Measurements from ENCODE around the gene KCNMB4.
"Not testable (repeated sequence)": the region's sequence is repeated elsewhere in the genome, so short reads cannot be mapped to it uniquely, and the experiment has no call there.

The KCNMB4 gene

GRCh38 chr12:70372881-70373280 lies 6.8 kb downstream of the KCNMB4 start:
- DNase-seq (ENCODE audit: low read depth in 2 of 2), result no peak

- DNase-seq (ENCODE audit: low read depth in 2 of 2), result no peak
Measured at GRCh38 chr12:70379846-70380245, 13.8 kb downstream of the KCNMB4 start.

DNA sequence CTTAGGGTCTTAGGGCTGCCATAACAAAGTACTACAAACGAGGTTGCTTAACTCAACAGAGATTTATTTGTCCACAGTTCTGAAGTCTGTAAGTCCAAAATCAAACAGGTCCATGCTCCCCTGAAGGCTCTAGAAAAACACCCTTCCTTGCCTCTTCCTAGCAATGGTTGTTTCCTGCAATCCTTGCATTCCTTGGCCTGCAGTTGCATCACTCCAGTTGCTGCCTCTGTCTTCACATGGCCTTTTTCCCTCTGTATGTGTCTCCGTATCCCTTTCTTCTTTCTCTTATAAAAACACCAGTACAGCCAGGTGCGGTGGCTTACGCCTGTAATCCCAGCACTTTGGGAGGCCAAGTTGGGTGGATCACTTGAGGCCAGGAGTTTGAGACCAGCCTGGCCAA lies 17.4 kb downstream of the KCNMB4 start:
- no peak for DNase-seq (ENCODE audit: low read depth in 2 of 2)

- DNase-seq (ENCODE audit: low read depth in 2 of 2), result no peak
Measured at GRCh38 chr12:70383886-70384285, 17.8 kb downstream of the KCNMB4 start.

DNA sequence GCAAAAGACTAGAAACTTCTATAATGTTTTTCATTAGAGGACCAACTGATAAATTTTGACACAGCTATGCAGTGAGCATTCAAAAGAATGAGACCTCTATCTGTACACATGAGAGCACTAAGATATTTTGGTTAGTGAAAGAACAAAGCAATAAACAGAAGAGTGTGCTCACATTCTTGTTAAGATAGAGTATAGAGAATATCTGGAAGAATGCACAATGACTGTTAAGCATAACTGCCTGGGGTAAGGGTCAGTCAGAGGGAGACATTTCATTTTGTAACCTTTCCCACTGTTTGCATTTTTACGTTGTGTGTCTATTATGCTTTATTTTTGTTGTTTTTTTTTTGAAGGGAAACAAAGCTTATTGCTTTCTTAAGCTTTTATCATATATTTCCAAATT lies 20.7 kb downstream of the KCNMB4 start:
- no peak for DNase-seq (ENCODE audit: low read depth in 2 of 2)

- DNase-seq (ENCODE audit: low read depth in 2 of 2), result no peak
Measured at GRCh38 chr12:70389678-70390077, 23.6 kb downstream of the KCNMB4 start.

- not testable (repeated sequence) for DNase-seq (ENCODE audit: low read depth in 2 of 2)
Measured at GRCh38 chr12:70392631-70393030, 26.5 kb downstream of the KCNMB4 start.

DNA sequence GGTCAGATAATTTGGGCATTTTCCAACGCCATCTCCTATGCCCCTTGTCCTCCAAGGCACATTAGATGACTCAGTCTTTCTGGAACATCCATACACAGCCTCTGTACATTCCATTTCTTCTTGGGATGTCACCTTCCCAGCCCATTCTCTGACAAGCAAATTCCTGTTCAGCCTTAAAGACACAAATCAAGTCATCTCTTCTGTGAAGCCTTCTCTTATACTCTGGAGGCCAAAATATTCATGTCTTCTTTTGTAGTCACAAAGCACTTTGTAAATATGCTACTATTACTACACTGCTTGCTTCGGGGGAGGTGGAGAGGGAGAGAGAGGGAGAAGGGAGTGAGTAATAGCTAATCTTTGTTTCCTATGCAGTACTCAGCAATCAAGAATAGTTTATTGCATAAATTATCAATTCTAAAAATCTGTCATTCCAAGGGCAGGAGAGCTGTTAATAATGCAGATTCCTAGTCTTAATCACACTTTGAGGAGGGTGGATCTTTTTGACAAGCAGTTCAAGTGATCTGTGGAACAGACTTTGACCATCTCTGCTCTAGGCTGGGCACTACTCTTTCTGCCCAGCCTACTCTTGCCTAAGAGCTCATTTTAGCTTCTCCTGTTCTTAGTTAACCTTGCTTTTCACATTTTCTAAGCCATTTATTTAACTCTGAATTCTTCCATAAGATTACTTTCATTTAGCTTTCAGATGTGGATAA lies 27.9 kb downstream of the KCNMB4 start:
- no peak for DNase-seq (ENCODE audit: low read depth in 2 of 2)

- DNase-seq (ENCODE audit: low read depth in 2 of 2), result no peak
Measured at GRCh38 chr12:70398002-70398401, 31.9 kb downstream of the KCNMB4 start.

GRCh38 chr12:70398862-70399261 lies 32.8 kb downstream of the KCNMB4 start:
- DNase-seq (ENCODE audit: low read depth in 2 of 2), result no peak

GRCh38 chr12:70399311-70399710 lies 33.2 kb downstream of the KCNMB4 start:
- no peak for DNase-seq (ENCODE audit: low read depth in 2 of 2)

GRCh38 chr12:70400124-70400523 lies 34.0 kb downstream of the KCNMB4 start:
- DNase-seq (ENCODE audit: low read depth in 2 of 2), result no peak

DNA sequence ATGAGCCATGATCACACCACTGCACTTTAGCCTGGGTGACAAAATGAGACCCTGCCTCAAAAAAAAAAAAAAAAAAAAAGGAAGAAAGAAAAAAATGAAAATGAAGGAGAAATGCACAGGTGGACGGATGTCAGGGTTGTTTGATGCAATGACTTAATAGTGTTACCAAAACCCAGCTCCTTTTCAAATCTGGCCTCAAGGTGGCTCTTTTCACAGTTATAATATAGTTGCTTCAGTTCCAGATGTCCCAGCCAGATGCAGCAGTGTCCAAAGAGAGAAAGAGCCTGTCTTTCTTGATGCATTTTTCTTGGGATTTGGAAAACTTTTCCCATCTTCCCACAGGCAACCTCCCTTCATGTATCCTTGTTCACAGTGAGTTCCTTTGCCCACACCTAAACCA lies 36.5 kb downstream of the KCNMB4 start:
- DNase-seq (ENCODE audit: low read depth in 2 of 2), result no peak

- DNase-seq (ENCODE audit: low read depth in 2 of 2), result no peak
Measured at GRCh38 chr12:70403826-70404225, 37.7 kb downstream of the KCNMB4 start.

DNA sequence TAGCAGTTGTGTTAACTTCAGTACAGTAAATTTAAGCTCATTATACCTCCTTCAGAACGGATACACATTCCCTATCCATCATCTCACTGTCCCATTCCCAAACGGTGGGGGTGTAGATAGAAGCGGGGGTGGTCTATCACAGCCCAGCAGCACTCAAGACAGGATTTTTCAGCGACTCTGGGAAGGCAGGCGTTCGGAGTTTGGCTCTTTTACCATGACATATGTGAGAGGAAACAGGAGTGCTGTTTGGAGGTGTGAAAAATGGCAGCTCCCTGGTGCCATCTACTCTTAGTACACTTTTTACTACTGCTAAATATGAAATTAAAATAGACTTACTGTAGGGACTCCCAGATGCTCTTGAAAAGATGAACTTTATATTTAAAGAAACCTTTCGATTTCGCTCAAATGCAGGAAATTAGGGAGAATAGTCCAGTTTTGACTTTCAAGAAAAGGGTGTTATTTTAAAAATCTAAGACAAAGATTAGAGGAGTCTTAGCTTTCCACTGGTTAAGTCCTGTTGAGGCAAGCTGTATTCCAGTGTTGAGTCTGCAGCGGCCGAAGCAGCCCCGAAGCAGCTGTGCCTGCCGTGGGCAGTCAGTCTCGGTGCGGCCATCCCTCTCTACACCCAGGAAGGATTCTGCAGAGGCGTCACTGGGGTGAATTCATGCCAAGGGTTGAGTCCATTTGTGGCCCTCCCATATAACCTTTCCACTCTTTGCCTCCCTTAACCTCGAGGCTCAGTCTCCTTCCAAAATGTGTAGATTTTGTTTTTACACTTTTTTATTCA lies 42.1 kb downstream of the KCNMB4 start:
- no peak for DNase-seq (ENCODE audit: low read depth in 2 of 2)

DNA sequence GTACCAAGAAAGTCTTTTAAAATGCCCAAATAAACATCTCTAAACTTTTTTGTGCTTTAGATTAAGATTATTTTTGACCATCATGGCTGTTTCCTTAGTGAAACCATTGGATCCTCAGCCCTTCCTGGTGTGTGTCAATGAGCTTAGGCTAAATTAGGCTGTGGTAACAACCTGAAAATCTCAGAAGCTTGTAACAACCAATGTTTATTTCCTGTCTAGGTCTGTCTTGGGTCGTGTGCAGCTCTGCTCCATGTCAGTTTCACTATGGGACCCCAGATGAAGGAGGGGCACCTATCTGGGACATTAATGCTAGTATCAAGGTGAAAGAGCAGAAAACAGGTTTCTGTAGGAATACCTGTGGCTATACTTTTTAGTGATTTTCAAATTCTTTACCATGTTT lies 49.9 kb downstream of the KCNMB4 start:
- no peak for DNase-seq (ENCODE audit: low read depth in 2 of 2)

- DNase-seq (ENCODE audit: low read depth in 2 of 2), result no peak
Measured at GRCh38 chr12:70417121-70417520, 51.0 kb downstream of the KCNMB4 start.

GRCh38 chr12:70418101-70418500 lies 52.0 kb downstream of the KCNMB4 start:
- no peak for DNase-seq (ENCODE audit: low read depth in 2 of 2)

DNA sequence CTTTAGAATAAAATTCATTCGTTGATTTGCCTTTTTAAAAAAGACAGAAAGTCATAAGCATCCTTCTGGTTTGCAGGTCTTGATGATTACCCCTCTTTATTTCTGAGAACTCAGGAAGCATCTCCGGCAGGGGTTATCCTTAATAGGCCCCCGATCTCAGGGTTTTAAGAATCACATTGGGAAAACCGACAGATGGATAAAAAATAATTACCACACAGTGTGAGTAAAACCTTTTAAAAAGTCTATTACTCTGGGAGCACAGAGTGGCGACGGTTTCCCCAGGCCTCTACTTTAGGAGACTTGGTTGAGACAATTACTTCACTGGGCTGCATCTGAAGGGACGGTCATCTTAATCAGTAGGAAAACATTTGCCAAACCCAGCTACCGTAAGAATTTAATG lies 56.5 kb downstream of the KCNMB4 start:
- no peak for DNase-seq (ENCODE audit: low read depth in 2 of 2)

DNA sequence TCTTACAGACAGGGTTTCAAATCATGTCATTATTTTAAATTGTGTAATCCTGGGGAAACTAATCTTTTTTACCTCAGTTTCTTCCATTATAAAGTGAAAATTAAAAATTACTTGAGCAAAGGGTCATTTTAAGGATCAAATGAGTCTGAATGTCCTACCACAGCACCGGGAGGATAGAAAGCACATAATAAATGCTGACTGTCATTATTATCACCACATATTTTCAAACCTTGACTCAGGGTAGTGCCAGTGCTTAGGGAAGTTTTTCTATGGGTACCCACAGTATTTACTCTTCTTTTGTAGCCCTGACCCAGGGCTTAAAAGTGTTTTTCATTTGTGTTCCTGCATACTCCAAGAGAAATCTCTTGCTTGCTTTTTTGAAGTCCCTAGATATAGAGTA lies 60.5 kb downstream of the KCNMB4 start:
- no peak for DNase-seq (ENCODE audit: low read depth in 2 of 2)

DNA sequence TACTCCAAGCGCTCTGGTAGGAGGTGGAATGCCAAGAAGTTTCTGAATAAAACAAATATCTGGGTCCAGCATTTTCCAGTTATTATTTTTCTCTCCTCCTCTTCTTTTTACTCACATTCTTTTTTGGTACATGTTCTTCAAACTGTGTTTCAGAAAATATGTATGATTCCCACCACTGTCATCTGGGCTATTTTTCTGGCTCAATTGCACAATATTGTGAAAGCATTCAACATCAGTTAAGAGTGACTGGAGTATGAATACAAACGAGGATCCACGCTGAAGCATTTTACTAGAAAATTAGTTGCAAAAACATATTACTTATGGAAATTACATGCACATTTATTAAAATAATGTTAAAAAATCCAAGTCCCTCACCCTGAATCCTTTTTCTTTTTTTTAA lies 61.5 kb downstream of the KCNMB4 start:
- no peak for DNase-seq (ENCODE audit: low read depth in 2 of 2)

GRCh38 chr12:70430400-70430799 lies 64.3 kb downstream of the KCNMB4 start:
- no peak for DNase-seq (ENCODE audit: low read depth in 2 of 2)

DNA sequence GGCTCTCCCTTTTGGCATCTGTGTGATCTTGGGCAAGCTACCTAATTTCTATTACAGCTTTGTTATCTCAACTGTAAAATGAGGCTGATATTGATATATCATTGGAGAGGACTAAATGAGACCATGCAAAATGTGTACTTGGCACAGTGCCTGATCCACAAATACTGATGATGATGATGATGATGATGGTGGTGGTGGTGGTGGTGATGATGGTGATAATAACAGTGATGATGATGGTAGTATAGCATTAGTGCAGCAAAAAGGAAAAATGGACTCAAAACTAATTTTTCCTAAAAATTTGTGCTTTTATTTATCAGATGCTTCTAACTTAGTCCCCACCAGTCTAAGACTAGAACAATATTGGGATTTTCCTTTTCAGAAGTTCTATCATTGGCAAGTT lies 70.7 kb downstream of the KCNMB4 start:
- DNase-seq (ENCODE audit: low read depth in 2 of 2), result no peak
